ENCODE results near the gene FAM89B.

Gene FAM89B

DNA sequence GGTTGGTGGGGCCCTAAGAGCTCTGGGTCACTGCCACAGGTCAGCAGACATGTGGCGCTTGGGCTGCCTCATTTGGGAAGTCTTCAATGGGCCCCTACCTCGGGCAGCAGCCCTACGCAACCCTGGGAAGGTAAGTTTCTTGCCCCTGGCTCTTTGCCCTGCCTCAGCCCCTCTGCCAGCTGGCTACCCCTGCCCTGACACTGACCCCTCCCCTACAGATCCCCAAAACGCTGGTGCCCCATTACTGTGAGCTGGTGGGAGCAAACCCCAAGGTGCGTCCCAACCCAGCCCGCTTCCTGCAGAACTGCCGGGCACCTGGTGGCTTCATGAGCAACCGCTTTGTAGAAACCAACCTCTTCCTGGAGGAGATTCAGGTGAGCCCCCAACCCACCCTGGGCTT, 45.6 kb upstream of the FAM89B start:
- DNase-seq (ENCODE audit: low read depth), result no peak
- H3K4me3 ChIP-seq (ENCODE audit: low read depth, low read length), result no peak overlapping the region
- no peak for TF ChIP-seq CTCF (IDR thresholded peaks at IDR 0.05; ENCODE audit: control insufficient read depth, extremely low read depth, insufficient read depth)

GRCh38 chr11:65528819-65529350, 43.5 kb upstream of the FAM89B start:
- TF ChIP-seq CTCF (IDR thresholded peaks at IDR 0.05; ENCODE audit: control insufficient read depth, extremely low read depth, insufficient read depth), result no peak
- no peak for DNase-seq (ENCODE audit: low read depth)
- H3K4me3 ChIP-seq (ENCODE audit: low read depth, low read length), result no peak overlapping the region

DNA sequence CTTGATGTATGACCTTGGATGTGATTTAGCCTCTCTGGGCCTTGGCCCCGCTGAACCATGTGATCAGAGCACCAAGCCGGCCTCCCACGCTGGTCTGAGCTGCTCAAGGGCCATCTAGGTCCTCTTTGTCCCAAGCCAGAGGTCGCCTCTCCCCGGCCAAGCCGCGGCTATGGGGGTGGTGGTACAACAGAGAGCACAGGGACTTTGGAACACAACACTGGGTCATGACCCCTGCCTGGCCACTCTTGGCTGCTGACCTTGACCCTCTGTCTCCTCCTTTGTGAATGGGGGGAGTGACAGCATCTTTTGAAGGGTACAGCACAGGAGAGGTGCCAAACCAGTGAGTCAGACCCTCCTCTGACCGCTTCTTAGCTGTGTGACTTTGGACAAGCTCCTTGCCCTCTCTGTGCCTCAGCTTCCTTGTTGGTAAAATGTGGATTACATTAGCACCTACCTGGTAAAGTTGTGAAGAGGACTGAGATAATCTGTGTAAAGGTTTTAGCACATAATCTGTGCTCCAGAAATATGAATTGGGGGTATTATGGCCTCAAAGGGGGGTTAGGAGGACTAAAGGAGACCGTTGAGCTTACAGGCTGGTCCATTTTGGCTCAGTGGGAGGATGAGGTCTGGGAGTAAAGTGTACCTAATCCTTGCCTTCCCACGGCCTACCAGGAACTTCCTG, 42.7 kb upstream of the FAM89B start:
- TF ChIP-seq CTCF (IDR thresholded peaks at IDR 0.05; ENCODE audit: control insufficient read depth, extremely low read depth, insufficient read depth), result no peak
- DNase-seq (ENCODE audit: low read depth), result no peak
- no peak overlapping the region for H3K4me3 ChIP-seq (ENCODE audit: low read depth, low read length)

DNA sequence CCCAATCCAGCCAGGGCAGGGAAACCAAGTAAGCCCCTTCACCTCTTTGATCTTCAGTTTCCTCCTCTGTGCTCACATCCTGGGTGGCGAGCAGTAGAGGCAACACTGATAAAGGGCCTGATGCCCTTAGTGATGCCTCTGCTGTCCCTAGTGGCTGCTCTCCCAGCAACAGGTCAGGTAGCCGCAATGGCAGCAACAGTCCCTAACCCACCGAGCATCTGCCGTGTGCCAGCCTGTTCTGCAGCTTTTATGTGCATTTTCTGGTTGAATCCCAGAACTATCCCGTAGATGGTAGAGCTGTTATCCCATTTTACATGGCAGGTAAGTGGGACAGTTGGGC, 42.2 kb upstream of the FAM89B start:
- no peak for DNase-seq (ENCODE audit: low read depth)
- no peak for TF ChIP-seq CTCF (IDR thresholded peaks at IDR 0.05; ENCODE audit: control insufficient read depth, extremely low read depth, insufficient read depth)
- H3K4me3 ChIP-seq (ENCODE audit: low read depth, low read length), result no peak overlapping the region

DNA sequence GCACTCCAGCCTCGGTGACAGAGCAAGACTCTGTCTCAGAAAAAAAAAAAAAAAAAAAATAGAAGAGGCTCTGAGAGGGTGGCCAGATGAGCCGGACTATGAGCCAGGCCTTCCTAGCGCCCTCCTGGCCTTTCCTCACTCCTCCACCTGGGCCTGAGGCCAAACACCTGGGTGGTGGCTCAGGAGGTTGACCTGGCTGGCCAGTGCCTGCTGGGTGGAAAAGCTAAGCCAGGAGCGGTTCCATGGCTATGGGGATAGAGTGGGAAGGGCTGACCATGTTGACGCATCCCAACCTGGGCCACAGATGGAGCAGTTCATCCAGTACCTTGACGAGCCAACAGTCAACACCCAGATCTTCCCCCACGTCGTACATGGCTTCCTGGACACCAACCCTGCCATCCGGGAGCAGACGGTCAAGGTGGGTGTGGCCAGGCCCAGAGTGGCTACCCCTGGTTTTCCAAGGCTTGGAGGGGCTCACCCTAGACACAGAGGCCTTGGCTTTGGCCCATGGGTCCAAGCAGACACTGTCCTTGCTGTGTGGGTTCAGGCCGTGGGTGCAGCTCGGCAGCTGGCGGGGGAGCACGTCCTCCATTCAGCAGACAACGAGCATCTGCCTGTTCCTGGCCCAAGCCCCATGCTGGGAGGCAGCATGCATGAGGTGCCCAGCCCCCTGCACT, 39.8 kb upstream of the FAM89B start:
- no peak for TF ChIP-seq CTCF (IDR thresholded peaks at IDR 0.05; ENCODE audit: control insufficient read depth, extremely low read depth, insufficient read depth)
- DNase-seq (ENCODE audit: low read depth), result no peak
- H3K4me3 ChIP-seq (ENCODE audit: low read depth, low read length), result no peak overlapping the region

- no peak for TF ChIP-seq CTCF (IDR thresholded peaks at IDR 0.05; ENCODE audit: control insufficient read depth, extremely low read depth, insufficient read depth)
- no peak overlapping the region for H3K4me3 ChIP-seq (ENCODE audit: low read depth, low read length)
- DNase-seq (ENCODE audit: low read depth), result no peak
Observed at GRCh38 chr11:65535102-65535501, 37.2 kb upstream of the FAM89B start.

Measured in LNCaP clone FGC (cell line).